IPS-20b (cell line): ENCODE measurements around the gene HMMR.

Experiments
- H3K27ac ChIP-seq: one replicate; pipeline ENCODE4 v1.5.1; 2013; ENCODE audit warnings: low read length
- H3K27me3 ChIP-seq: 2 replicates; pipeline ENCODE4 v1.6.1; 2013; ENCODE audit warnings: mild to moderate bottlenecking, low read length, inconsistent platforms; ENCODE audit not compliant: insufficient read depth
- H3K36me3 ChIP-seq: 2 replicates; pipeline ENCODE4 v1.6.1; 2013; ENCODE audit warnings: low read depth, mild to moderate bottlenecking, inconsistent platforms, low read length, moderate library complexity; ENCODE audit not compliant: insufficient read depth
- H3K4me1 ChIP-seq: 2 replicates; pipeline ENCODE4 v1.6.1; 2013; ENCODE audit warnings: mild to moderate bottlenecking, control low read depth, inconsistent platforms, low read length, moderate library complexity; ENCODE audit not compliant: insufficient read depth
- H3K4me3 ChIP-seq: 2 replicates; pipeline ENCODE4 v1.5.1; 2013; ENCODE audit warnings: mild to moderate bottlenecking, low read length, inconsistent platforms
- H3K9ac ChIP-seq: 2 replicates; pipeline ENCODE4 v1.6.1; 2013; ENCODE audit warnings: low read depth, mild to moderate bottlenecking, inconsistent platforms, low read length, moderate library complexity
- H3K9me3 ChIP-seq: 2 replicates; pipeline ENCODE4 v1.6.1; 2013; ENCODE audit warnings: mild to moderate bottlenecking, low read depth, low read length, inconsistent platforms; ENCODE audit not compliant: insufficient read depth

The HMMR gene

DNA sequence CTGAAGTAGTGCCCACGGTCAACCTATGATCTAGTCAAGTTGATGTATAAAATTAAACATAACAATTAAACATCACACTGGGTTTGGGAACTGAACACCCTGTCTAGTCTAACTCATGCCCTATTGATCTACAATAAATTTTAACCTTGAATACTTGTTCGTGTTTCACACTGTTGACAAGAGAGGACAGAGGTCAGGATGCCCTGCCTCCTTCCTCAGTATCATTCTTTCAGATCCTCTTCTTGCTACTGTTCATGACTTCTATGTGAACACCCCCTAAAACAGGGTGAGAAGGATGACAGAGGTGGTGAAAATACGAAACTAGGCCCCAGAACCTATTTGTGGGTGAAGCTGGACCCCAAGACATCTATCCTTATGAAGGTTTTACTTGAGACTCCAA is 36.9 kb downstream of the HMMR start:
- no peak overlapping the region for H3K27ac ChIP-seq
- no peaks in the 10 kb centered on the region for H3K9me3 ChIP-seq
- no peak overlapping the region for H3K4me3 ChIP-seq
- peaks cover 4% of the 10 kb centered on the region for H3K4me1 ChIP-seq
- no peak overlapping the region for H3K9ac ChIP-seq
- peaks cover 10% of the 10 kb centered on the region for H3K36me3 ChIP-seq
- no peaks in the 10 kb centered on the region for H3K27me3 ChIP-seq

DNA sequence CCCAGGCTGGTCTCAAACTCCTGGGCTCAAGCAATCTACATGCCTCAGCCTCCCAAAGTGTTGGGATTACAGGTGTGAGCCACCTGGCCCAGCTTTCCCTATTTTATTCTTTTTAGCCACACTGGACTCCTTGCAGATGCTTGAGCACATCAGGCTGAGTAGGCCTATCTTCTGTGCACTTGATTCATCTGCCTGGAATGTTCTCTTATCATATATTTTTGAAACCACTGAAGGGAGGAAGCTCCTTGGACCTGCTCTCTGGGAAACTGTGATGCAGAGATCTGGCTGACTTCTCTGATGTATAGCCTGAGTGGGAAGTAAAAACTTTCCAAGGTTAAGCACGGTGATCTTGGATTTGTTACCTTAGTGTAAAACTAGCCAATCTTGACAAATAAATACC is 38.5 kb downstream of the HMMR start:
- H3K9ac ChIP-seq = no peak overlapping the region
- no peaks in the 10 kb centered on the region for H3K36me3 ChIP-seq
- H3K4me1 ChIP-seq = peaks cover 9% of the 10 kb centered on the region
- H3K4me3 ChIP-seq = no peak overlapping the region
- H3K27me3 ChIP-seq = no peaks in the 10 kb centered on the region
- no peak overlapping the region for H3K27ac ChIP-seq
- H3K9me3 ChIP-seq = no peaks in the 10 kb centered on the region

DNA sequence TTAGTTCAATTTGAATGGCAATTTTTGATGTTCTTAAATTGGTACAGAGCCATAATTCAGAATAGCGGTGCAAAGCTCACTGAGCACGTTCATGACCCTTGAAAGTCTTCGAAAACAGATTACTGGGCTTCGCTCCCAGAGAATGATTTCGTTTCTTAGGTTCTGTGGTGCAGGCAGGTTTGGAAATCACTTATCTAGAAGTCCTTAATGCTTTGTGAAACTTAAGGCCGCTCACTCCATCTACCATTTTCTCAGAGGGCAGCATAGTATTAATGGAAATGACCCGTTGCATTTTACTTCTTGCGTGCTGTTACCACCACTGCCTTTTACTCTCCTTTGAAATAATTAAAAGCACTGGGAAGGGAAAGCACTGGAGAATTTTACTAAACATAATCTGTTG is 42.1 kb downstream of the HMMR start:
- Histone ChIP-seq H3K4me1 (peaks cover 17% of the 10 kb centered on the region), H3K27ac (peak overlapping the region; percentile 50), H3K4me3 (peak overlapping the region; percentile 99), H3K27me3 (no peaks in the 10 kb centered on the region), H3K36me3 (no peaks in the 10 kb centered on the region; the same call in 1 of the 2 replicates), H3K9ac (peak overlapping the region; percentile 96; the same call in 1 of the 2 replicates), H3K9me3 (no peaks in the 10 kb centered on the region)

DNA sequence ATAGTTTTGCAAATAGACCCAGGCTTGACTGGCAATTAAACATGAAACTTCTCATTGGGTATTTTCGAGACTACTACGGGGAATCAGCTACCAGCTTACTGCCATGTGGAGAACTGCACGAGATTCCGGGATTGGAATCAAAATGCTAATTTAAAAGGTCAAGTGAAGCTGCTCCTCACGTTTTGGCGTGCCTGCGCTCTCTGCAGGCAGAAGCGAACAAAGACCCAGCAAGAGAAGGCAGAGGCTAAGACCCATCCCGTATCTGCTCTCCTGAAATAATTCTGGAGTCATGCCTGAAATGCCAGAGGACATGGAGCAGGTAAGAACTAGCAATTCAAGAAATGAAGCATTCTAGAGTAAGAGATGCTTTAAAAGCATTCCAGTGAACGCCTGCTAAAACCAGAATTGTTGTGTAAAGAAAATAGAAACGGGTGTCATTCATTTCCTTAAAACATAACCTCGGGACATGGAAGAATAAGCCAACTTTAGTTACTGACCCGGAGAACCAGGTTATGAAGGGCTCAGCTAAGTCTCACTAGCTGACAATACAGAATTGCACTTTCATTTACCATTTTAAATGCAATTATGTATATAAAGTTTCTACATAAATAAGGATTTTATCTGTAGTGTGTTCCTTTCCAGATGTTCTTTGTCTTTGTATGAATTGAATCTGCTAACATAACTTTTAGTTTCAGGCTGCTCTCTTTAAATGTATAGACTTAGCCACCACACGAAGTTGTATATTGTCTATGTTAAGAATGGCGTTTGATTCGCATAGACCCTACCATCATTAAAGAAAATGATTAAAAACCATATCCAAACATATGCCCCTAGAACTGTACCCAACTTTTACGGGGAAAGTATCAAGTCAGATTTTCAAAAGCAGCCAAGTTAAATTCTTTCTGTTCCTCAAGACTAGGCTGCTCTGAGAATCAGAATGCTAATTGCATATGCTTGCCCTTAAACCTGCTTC is 43.0 kb downstream of the HMMR start:
- H3K9me3 ChIP-seq = no peaks in the 10 kb centered on the region
- peaks cover 20% of the 10 kb centered on the region for H3K4me1 ChIP-seq
- H3K4me3 ChIP-seq = peak overlapping the region; percentile 99
- peak overlapping the region; percentile 97 for H3K27ac ChIP-seq
- peak overlapping the region; percentile 96 for H3K9ac ChIP-seq
- peaks cover 3% of the 10 kb centered on the region; the same call in 1 of the 2 replicates for H3K36me3 ChIP-seq
- H3K27me3 ChIP-seq = no peaks in the 10 kb centered on the region

DNA sequence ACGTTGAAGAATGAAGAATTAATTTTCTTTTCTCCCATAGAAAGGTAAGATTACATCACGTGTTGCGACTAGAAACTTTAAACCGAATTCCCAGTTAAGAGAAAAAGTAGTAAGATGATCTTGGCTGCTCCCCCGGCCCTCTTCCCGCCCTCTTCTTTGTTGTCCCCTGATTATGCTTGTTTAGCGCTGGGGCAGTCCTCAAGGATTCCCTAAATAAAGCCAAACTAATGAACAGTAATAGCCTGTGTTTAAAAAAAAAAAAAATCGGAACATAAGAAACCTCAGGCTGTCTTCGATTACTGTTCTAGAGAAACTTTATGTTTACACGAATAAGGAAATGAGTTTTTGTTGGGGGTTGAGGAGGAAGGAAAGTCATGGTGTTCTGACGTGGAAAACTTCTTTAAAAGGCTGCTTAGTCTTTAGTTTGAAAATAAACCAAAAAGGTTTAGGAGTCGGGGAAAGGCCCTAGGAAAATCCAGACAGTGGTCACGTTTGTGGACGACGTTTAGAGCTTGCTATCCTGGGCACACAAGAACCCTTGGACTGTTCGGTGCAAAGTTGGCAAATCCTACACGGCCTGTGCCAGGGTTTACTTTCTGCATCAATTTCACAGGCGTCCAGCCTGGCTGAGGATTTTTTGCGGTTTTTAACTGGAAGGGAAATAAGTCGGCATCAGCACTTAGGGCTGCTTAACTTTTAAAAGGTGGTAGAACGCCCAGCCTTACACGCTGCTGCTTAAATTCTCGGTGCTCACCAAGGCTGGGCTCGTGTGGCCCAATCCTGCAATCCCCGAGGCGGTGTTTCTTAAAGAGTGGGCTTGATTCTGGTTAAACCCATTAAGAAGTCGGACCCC is 43.9 kb downstream of the HMMR start:
- Histone ChIP-seq H3K27ac (peak overlapping the region; percentile 97), H3K9me3 (no peaks in the 10 kb centered on the region), H3K9ac (peak overlapping the region; percentile 96), H3K4me1 (peaks cover 27% of the 10 kb centered on the region), H3K36me3 (peaks cover 10% of the 10 kb centered on the region; the same call in 1 of the 2 replicates), H3K4me3 (peak overlapping the region; percentile 99), H3K27me3 (no peaks in the 10 kb centered on the region)

DNA sequence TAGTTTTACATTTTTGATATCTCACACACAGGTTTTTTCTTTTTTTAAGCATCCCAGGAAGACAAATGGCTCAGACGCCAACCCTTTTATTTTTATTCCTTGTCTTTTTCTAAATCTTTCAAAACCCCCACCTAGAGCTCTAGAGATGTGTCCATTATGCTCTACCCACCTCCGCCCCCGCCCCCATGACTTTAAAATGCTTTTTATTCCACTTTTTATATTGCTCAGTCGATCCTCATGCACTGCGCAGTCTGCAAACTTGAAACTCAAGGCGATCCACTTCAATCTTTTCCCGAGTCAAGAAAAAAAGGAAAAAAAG is 44.6 kb downstream of the HMMR start:
- Histone ChIP-seq H3K4me1 (peaks cover 30% of the 10 kb centered on the region), H3K27me3 (no peaks in the 10 kb centered on the region), H3K36me3 (peaks cover 11% of the 10 kb centered on the region; the same call in 1 of the 2 replicates), H3K27ac (peak overlapping the region; percentile 97), H3K4me3 (peak overlapping the region; percentile 99), H3K9ac (peak overlapping the region; percentile 96), H3K9me3 (no peaks in the 10 kb centered on the region)

DNA sequence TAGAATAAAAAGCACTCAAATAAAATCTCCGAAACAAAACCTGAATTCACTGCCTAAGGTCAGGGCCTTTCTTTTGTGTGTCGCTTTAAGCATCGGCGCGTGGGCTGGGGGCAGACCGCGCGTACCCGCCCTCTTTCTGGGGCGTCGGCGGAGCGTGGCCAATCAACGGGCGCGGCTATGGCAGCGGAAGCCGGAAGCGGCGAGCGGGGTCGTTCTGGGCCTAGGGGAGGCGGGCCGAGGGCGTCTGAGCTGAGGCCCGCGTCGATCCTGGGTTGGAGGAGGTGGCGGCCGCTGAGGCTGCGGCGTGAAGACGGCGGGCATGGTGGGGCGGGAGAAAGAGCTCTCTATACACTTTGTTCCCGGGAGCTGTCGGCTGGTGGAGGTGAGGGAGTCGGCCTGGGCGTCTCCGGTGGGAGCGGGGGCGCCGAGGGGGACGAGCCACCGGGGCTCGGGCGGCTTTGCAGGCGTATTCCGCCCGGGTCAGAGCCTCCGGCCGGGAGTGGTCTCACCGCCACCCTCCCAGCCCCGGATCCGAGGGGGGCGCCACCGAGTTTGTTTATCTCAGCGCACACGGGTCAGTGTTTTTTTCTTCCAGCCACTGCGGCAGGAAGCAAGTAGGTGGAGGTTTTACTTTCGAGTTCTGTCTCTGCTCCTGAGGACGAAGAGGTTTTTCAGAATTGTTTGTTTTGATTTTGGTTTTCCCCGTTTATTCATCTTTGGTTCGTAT is 45.1 kb downstream of the HMMR start, which contains the start of gene MAT2B:
Gene MAT2B (plus strand): TSS at position 252 of the 727 bp plus-strand sequence. CDS start 68 bp downstream, at position 320.
- Histone ChIP-seq H3K27ac (peak within 1 kb of the TSS; percentile 97), H3K9ac (peak within 1 kb of the TSS; percentile 96), H3K9me3 (no peaks in the 10 kb centered on the region), H3K4me1 (peaks cover 30% of the 10 kb centered on the region), H3K4me3 (peak within 1 kb of the TSS; percentile 99), H3K27me3 (no peaks in the 10 kb centered on the region), H3K36me3 (peaks cover 11% of the 10 kb centered on the region; the same call in 1 of the 2 replicates)

DNA sequence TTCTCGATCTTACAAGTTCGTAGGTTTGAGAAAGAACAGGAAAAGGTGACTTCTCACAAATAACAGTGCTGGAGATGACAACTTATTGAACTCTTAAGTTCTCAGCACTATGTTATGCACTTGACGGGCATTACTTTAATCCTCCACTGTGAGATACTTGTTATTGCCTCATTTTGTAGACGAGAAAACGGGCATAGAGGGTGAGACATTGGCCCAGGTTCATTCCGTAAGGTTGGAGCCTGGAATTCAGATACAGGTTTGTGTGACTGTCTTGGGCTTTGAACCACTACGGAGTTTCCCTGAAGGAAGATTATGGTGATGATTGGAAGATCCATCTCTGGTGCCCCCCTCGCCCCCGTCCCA is 45.6 kb downstream of the HMMR start:
- peaks cover 11% of the 10 kb centered on the region; the same call in 1 of the 2 replicates for H3K36me3 ChIP-seq
- no peaks in the 10 kb centered on the region for H3K9me3 ChIP-seq
- H3K9ac ChIP-seq = peak overlapping the region; percentile 96
- H3K4me1 ChIP-seq = peaks cover 30% of the 10 kb centered on the region
- no peaks in the 10 kb centered on the region for H3K27me3 ChIP-seq
- peak overlapping the region; percentile 97 for H3K27ac ChIP-seq
- peak overlapping the region; percentile 99 for H3K4me3 ChIP-seq

DNA sequence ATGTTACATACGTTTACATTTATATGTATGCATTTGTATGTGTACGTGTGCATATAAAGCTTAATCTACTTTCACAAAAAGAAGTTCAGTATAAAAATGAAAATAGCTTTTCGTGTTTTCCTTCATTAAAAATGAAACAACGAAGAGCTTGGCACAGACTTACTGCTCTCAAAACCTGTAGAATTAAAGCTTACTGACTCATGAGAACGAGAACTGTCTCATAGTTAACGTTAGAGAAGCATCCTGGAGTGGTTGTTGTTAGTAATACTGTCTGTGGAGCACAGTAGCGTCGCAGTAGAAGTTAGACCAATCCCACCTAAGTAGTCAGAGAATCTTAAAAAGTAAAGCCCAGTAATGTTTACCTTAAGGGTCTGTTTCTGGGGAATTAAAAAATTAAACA is 46.3 kb downstream of the HMMR start:
- Histone ChIP-seq H3K27me3 (no peaks in the 10 kb centered on the region), H3K4me1 (peaks cover 30% of the 10 kb centered on the region), H3K27ac (no peak overlapping the region), H3K4me3 (peak overlapping the region; percentile 99), H3K9me3 (no peaks in the 10 kb centered on the region), H3K9ac (peak overlapping the region; percentile 96; the same call in 1 of the 2 replicates), H3K36me3 (peaks cover 12% of the 10 kb centered on the region)

DNA sequence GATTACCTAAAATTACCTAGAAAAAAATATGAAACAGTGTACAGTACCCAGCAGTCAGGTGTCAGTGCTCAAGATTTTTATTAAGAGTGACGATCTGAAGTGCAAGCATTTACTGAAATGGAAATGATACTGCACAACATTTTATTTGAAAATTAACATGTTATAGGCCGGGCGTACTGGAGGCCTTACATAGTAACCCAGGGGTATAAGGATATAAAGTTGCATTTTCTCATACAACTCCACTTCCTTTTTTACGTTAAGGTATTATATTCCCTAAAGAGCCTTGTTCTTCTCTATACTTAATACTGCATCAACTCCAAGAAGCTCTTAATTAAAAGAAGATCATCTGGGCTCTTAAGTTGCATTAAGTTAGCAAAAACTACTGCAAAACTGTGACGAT is 48.3 kb downstream of the HMMR start:
- no peaks in the 10 kb centered on the region for H3K27me3 ChIP-seq
- no peak overlapping the region for H3K27ac ChIP-seq
- H3K9ac ChIP-seq = peak overlapping the region; percentile 3; the same call in 1 of the 2 replicates
- peak overlapping the region; percentile 11 for H3K4me3 ChIP-seq
- peaks cover 33% of the 10 kb centered on the region for H3K36me3 ChIP-seq
- peaks cover 21% of the 10 kb centered on the region for H3K4me1 ChIP-seq
- H3K9me3 ChIP-seq = no peaks in the 10 kb centered on the region
